GM21423 (cell line): Measurements from ENCODE around the gene PALLD.
"Not testable (repeated sequence)": the region's sequence is repeated elsewhere in the genome, so short reads cannot be mapped to it uniquely, and the experiment has no call there.

ENCODE experiments used
- ATAC-seq: cut with Tn5 transposase; IDR thresholded peaks from one replicate; pipeline ENCODE4 v1.9.1; 2021; ENCODE audit warnings: mild to moderate bottlenecking, moderate library complexity; ENCODE audit not compliant: unreplicated experiment

Gene PALLD

DNA sequence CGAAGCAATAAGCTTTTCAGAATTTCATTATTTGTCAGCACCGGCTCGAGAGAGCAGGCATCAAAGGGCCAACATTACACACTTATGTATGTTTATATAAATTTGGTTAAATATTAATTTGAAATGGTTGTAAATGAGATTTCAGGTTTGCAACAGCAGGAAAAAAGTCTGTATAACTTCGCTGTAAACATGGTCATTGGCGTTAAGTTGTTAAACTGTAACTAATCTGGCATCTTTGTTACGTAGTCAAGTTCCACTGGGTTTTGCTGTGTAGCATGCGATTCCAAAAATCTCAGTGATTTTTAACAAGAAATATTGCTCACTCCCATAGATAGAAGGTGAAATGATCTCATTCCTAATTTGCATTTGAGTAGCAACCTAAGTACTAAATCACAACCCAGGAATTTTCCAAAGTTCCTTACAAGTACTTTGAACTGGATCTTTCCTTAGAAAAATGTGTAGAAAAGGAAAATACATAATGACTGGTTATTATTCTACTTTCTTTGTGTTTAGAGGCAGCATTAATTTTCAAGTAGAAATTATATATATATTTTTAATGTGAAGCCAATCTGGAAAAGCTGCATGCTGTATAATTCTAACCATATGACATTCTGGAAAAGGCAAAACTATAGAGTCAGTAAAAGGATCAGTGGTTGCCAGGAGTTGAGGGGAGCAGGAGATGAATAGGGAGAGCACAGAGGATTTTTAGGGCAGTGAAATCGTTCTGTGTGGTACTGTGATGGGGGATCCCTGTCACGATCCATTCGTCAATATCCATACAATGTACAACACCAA is 291.1 kb downstream of the PALLD start:
- no peak for ATAC-seq

DNA sequence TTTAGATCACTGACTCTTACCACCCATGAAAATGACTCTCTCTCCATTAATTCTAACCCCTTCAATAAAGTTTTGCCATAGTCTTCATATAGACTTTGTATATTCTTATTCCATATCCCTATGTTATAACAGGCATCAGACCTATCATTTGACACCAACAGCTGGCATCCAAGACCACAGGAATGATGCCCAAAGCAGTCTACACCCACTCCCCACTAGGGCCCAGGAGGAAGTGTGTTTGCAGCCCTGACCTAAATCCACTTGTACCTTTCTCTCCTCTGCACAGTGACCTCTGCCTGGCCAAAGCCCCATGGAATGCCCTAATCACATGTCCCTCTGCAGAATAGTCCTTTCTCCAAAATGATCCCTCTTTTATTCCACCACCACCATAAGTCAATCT is 294.0 kb downstream of the PALLD start:
- ATAC-seq: no peak

DNA sequence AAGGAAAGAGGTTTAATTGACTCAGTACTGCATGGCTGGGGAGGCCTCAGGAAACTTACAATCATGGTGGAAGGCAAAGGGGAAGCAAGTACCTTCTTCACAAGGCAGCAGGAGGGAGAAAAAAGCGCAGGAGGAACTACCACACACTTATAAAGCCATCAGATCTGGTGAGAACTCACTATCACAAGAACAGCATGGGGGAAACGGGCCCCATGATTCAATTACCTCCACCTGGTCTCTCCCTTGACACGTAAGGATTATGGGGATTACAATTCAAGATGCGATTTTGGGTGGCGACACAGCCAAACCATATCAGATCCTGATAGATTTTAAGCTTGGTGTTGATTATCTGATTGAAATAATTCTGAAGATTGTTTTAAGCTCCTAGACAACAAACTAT is 294.5 kb downstream of the PALLD start:
- ATAC-seq: no peak

DNA sequence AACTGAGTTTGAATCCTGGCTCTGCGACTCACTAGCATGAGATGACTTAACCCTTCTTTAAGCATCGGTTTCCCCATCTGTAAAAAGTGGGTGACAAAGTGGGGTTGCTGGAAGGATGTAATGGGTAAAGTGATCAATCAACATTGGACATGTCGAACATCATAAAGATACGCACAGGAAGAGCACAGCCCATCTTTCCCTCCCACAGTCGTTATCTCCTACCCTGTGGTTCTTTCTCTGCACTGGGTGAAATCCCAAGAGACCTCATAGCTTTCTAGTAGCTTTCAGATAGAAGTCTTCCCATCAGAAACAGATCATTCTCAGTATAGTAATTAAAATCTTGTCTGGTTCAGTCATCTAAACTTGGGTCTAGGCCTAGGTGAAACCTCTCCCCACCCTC is 296.7 kb downstream of the PALLD start:
- ATAC-seq: no peak

DNA sequence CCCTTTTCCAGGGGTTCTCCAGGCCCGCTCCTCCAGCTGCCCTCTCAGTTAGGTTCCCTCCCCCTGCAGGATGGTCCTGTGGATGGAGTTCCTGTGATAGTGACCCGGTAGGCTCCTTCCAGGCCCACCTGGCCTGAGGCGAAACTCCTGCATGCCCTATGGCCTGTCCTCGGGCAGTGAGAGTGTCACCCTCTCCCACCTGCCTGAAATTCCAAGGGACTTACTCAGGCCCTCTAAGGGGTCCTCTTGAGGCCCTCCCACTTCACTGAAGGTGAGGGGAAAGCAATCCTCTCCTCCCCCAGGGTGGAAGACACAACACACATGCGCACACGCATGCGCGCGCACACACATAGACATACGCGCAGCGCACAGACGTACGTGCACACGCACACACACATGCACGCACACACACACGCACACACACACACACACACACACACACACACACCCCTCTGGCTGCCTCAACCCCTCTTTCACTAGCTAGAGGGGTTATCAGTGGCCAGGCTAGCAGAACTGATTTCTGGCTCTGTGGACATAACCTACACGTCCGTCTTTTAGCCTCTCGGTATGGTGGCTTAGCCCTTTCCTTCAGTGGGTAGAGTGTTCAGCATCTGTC is 297.3 kb downstream of the PALLD start:
- ATAC-seq: no peak

DNA sequence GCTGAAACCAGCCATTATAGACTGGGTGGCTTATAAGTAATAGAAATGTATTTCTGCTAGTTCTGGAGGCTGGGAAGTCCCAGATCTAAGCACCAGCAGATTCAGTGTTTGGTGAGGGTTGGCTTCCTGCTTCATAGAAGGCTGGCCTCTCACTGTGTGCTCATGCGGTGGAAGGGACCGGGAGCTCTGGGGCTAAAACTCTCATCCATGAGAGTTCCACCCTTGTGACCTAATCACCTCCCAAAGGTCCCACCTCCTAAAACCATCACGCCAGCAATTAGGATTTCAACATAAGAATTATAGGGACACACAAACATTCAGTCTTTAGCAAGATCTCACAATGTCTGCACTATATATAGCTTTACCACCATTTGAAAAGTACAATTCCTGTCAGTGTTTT is 298.0 kb downstream of the PALLD start:
- ATAC-seq: no peak

DNA sequence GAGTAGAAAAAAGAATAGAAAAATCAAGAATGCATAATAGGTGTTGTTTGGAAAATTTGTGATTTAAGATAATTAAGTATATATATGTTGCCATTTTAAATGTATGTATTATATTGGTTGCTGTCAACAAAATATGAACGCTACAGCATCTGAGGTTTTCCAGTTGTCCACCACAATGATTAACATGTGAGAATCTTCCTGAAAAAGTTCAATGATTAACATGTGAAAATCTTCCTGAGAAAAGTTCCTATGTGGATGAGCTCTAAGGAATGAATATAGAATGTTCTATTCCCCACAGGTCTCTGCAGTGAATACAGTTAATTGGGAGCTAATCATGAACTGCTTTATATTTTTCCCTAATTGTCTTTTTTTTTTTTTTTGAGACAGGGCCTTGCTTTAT is 298.5 kb downstream of the PALLD start:
- no peak for ATAC-seq

DNA sequence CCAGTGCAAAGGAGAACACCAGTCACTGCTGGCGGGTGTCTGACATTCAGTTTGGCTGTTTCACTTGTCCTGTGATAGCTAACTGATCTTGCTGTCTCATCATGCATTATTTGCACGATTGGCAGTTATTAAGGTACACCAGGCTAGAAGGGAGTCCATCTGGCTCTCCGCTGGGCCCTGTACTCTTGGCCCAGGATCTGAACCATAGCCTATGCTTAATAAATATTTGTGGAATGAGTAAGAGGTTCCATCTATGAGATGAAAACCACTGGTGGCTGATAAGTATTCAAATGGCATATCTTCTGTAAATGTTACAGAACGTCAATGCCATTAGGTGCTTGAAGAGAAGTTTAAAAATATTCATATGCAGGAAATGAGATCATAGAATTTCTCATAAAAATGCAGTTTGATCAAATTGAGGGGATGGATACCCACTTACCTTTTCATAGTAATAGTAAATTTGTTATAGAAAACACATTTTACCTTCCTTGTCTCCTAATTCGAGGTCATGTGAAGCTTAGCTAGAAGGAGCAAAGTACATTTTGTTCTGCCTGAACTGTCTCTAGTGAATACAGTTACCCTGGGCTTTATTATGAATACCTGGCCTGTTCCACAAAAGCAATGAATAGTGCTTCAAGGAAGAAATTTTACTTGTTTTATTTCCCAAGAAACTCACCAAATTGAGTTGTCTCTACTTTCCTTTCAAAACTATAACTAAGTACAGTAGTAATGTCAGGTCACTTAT is 299.7 kb downstream of the PALLD start:
- ATAC-seq: no peak

DNA sequence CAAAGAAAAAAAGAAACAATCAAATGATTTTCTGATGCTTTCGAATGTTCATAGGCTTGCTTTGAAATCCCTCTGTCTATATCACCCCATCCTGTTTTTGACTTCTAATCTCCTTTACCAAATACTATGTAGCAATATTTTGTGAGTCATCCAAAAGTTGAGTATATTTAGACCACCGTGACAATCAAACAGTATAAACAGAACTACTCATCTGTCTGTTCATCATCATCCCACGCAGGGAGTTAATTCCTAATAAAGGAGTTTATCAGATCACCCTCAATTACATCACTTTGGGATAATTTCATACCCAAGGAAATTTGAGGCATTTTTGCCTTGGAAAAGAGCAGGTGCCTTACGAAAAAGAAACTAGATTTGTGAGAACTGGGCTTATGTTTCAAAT is 300.3 kb downstream of the PALLD start:
- no peak for ATAC-seq

DNA sequence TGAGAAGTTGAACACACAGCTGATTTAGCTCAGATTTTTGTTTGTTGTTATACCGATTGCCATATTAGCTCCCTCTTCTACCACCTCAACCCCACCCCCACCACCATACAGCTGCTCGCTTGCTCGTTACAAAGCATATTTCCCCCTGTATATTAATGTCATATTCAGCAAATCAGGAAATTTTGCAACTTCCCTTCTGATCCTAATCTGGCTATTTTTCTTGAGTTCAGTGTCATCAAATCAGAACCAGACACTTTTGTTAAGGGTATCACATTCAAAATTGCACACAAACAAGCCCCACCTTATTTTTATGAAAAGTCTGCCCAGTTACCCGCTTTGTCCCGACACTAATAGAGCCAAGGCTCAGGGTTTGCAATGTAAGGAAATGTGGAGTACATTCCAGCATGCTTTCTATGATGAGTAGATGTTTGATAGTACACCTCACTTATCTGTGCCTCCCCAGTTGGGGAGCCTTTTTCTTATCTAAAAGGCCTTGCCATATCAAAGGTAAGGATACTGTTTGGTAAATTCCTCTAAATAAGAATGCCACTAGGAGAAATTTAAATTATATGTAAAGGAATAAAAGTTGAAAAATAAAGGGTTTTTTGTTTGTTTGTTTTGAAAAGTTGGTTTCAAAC is 301.0 kb downstream of the PALLD start:
- ATAC-seq: no peak

DNA sequence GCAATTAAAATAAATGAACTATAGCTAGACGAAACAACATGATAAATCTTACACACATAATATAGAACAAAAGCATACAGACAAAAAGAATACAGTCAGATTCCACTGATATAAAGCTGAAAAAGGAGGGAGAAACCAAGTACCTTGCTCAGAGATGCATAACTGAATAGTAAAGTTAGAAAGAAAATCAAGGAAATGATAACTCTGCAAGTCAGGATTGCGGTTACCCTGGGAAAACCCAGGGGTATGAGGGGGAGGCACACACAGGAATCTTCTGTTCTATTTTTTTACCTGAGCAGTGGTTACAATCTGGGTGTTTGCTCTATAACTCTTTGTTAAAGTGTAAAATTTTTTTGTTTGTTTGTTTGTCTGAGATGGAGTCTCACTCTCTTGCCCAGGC is 304.1 kb downstream of the PALLD start:
- ATAC-seq: no peak

DNA sequence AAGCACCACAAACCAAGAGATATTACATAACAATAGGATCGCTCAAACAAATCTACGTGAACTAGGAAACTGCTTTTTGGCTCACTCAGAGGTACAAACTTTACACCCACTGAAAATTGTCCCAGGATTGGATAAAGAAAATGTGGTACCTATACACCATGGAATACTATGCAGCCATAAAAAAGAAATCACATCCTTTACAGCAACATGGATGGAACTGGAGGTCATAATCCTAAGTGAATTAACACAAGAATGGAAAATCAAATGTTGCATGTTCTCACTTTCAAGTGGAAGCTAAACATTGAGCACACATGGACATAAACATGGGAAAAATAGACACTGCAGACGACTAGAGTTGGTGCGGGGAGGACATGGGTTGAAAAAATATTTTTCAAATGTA is 305.4 kb downstream of the PALLD start:
- no peak for ATAC-seq

DNA sequence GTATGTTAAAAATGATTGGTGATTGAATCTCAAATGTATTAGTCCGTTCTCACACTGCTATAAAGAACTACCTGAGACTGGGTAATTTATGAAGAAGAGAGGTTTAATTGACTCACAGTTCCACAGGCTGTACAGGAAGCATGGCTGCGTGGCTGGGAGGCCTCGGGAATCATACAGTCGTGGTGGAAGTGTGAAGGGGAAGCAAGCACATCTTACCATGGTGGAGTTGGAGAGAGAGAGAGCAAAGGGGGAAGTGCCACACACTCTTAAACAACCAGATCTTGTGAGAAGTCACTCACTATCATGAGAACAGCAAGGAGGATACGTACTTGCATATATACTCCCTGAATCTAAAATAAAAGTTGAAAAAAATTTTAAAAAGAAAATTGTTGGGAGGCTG is 306.2 kb downstream of the PALLD start:
- ATAC-seq: not testable (repeated sequence)

DNA sequence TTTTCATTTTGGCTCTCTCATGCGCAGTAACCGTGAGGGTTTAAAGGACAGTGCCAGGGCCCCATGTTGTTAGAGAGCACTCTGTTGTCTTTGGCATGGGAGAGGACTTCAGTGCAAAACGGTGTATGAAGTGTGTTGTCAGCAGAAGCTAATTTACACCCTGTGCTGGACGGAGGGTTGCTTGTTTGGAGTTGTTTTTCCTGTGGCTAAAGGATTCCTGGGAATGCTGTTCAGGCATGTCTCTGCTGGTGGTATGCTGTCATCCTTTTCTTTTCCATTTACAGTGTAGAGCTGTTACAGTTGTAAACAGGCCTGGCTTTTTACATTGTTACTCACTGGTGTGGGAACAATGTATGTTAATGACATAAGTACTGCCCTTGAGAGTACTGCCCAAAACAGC is 306.9 kb downstream of the PALLD start:
- ATAC-seq: no peak

DNA sequence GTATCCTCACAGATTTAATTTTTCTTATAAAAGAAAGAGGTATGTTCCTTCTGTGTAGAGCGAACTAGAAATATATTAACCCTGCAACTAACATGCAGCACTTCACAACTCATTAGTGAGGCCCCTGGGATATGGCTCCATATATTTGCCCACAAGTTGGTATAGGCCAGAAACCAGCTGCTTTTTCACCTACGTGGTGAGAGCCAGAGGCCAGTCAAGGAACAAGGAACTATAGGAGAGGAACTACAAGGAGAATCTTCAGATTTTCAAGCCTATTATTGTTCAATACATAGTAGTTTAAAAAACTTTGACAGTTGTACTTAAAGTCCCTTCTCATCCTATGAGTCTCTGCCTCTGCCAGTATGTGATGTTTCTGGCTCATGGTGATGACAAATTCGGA is 307.3 kb downstream of the PALLD start:
- ATAC-seq: no peak

DNA sequence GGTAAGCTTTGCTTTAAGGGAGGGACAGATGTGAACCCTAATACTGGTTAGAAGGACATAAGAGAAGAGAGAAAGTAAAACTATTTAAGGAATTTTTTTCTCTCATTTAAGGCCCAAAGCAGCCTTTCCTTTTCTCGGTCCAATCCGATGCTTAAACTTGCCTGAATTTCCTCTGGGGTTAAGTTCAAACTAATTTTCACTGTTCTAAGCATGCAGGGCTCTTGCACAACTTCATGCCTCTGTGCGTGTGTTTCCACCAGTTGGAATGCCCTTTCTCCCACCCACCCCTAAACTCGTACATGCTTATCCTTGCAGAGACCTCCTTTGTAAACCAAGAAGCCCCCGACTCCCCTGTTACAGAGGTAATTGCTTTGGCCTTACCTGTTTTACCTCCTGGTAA is 308.5 kb downstream of the PALLD start:
- ATAC-seq: no peak

DNA sequence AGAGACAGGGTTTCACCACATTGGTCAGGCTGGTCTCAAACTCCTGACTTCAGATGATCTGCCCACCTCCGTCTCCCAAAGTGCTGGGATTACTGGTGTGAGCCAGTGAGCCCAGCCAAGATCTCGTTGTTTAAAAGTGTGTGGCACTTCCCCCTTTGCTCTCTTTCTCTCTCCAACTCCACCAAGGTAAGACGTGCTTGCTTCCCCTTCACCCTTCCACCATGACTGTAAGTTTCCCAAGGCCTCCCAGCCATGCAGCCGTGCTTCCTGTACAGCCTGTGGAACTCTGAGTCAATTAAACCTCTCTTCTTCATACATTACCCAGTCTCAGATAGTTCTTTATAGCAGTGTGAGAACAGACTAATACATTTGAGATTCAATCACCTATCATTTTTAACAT is 309.4 kb downstream of the PALLD start:
- not testable (repeated sequence) for ATAC-seq

DNA sequence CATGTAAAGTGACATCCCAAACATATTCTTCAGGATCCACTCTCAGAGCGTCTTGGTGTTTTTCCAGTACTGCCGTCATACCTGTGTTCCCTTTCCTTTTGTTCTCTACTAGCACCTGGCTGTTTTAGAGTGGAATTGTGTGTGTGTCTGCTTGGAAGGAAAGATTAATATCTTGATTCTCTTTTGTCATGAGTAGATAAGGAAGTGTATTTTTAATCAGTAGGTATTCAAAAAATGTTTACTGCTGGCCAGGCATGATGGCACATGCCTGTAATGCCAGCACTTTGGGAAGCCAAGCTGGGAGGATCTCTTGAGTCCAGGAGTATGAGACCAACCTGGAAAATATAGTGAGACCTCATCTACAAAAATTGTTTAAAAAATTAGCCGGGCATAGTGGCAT is 314.4 kb downstream of the PALLD start:
- no peak for ATAC-seq

DNA sequence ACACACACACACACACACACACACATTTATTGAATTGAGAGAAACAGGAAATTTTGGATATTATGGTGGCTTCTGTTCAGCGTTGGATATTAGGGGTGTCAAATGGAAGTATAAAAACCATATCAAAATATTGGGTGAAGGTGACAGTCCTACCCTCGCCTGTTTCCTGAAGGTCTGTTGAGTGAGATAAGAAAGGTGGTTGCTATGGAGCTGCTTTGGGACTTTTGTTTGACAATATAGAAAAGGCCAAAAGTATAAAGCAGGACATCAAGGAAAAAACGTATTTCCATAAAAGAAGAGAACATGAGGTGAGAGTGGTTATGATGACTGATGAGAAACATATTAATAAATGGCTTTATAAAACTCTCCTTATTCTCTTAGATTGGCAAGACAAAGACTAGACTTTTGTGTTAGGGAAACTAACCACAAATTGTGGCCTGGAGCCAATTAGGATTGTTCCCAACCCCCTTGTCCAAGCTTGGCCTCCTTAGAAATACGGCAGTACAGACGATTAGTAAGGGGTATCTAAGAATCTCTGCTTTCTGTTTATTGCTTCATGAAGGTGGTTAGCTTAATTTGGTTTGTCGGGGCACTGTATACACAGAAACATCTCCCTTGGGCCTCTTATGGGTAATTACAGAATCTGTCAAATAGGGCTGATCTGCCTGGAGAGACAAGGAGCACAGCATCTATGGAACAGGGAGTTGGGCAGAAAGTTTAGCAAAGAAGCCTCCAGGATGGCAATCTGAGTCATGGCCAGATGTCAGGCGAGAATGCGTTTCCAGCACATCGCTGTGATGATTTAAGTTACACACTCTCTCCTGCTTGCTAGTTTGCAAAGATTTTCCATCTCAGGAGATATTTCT is 315.2 kb downstream of the PALLD start:
- no peak for ATAC-seq

DNA sequence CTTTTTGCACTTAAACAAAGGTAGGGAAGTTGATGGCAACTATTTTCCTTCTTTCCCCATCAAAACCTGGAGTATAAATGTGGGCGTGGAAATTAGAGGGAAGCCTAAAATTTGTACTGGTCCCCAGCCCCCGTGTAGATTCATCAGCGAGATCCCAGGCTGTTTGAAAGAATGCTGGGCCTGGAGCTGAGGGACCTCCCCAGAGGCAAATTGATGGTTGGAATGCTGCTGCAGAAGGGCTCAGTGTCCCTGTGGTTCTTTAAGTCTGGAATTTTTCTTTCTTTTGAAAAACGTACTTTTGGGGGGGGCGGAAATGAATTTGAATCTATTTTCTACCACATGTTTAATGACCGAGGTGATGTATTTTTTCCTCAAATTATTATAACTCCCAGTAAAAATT is 316.0 kb downstream of the PALLD start:
- ATAC-seq: no peak

DNA sequence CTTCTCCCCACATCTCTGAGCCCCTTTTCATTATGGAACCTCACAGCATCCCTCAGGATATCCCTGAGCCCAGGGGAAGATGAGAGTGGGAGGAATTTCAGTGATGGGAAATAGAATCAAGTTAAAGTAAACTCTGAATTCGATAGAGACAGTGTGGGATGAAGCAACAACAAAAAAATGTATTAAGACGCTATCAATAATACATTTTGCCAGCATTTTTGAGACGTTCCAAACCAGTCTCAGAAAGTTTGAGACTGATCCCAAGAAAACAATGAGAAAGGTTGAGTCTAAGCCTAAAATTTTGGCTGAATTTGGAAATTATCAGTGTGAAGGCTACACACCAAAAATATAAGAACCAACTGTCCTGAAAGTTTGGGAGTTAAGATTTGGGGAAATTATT is 317.0 kb downstream of the PALLD start:
- no peak for ATAC-seq
